Tibial artery (tissue), 4 donors: ENCODE measurements around the gene ZCWPW1.

Source experiments
- DNase-seq, 2 donors: peaks; one replicate each; pipeline ENCODE4 v3.0.0-alpha.2; 2019
- H3K27ac ChIP-seq, 2 donors: fragments of 200-600 bp; sonication (generic) in 1 of 2; 1 replicate in 1 of 2; 2 replicates in 1 of 2; pipeline ENCODE4 v1.5.1; 2018 to 2019; ENCODE audit warnings: mild to moderate bottlenecking in 1 of 2
- H3K27me3 ChIP-seq, 2 donors: fragments of 200-600 bp; sonication (generic) in 1 of 2; one replicate each; pipeline versions ENCODE4 v1.5.1 to v1.6.0; 2016 to 2019
- H3K36me3 ChIP-seq, 3 donors: fragments of 200-600 bp; sonication (generic) in 2 of 3; one replicate each; pipeline ENCODE4 v1.5.1; 2016 to 2019; ENCODE audit warnings: mild to moderate bottlenecking in 2 of 3
- H3K4me1 ChIP-seq, 4 donors: fragments of 200-600 bp; sonication (generic) in 2 of 4; 1 replicate in 3 of 4; 2 replicates in 1 of 4; pipeline ENCODE4 v1.5.1; 2016 to 2019
- H3K4me3 ChIP-seq, 2 donors: fragments of 200-600 bp; sonication (generic) in 1 of 2; 1 replicate in 1 of 2; 2 replicates in 1 of 2; pipeline ENCODE4 v1.5.1; 2018 to 2019; ENCODE audit warnings: mild to moderate bottlenecking in 2 of 2
- H3K9me3 ChIP-seq, 3 donors: fragments of 200-600 bp; sonication (generic) in 1 of 3; one replicate each; pipeline ENCODE4 v1.5.1; 2016 to 2019
- CTCF ChIP-seq, 2 experiments: fragments of 200-600 bp in 1 of 2; fragments of 450-650 bp in 1 of 2; IDR thresholded peaks; one replicate each; pipeline ENCODE4 v1.5.1; 2017 to 2019; ENCODE audit warnings: antibody characterized with exemption in 2 of 2, mild to moderate bottlenecking in 1 of 2, moderate library complexity in 1 of 2
- intact Hi-C: fragments of 100-400 bp; cut with DNase I; formaldehyde crosslinking; loops from one replicate; pipeline ENCODE4 v1.15.0; 2023; ENCODE audit warnings: low total_unique reads

ZCWPW1 gene

GRCh38 chr7:100406767-100407166 lies 21.7 kb downstream of the ZCWPW1 start:
- intact Hi-C loops, result no loop called here

DNA sequence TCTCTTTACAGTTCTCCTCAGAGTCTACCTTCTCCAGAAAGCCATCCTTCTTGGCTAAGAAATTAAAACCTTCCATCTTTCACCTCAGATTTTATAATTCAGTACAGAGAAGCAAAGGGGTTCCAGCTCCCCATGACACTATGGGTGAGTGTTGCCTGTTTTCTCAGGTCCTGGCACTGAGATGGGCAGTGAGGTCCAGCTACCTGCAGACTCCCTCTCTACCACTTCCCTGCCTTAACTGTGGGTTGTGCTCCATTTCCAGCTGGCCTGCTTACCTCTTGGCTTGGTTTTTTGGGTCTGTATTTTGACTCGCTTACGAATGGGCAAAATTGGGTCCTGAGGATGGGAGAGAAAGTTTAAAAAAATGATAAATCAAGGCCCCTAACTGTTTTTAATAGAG lies 26.3 kb downstream of the ZCWPW1 start:
- TF ChIP-seq CTCF (IDR thresholded peaks at IDR 0.05), result no peak
- H3K4me3 ChIP-seq, result no peak overlapping the region
- peaks cover 0 to 10% (median 0%) of the 10 kb centered on the region in 3 donors for H3K36me3 ChIP-seq
- no peaks in the 10 kb centered on the region for H3K27me3 ChIP-seq
- intact Hi-C loops, result no loop called here
- H3K4me1 ChIP-seq, result no peaks in the 10 kb centered on the region
- DNase-seq, result no peak
- H3K9me3 ChIP-seq, result no peaks in the 10 kb centered on the region
- no peak overlapping the region for H3K27ac ChIP-seq

More at GRCh38 chr7:100406767-100407166, 21.7 kb downstream of the ZCWPW1 start:
- no peak overlapping the region for H3K4me3 ChIP-seq
- DNase-seq, result no peak
- no peak overlapping the region for H3K27ac ChIP-seq
- peaks cover 0 to 3% (median 0%) of the 10 kb centered on the region in 3 donors for H3K36me3 ChIP-seq
- H3K4me1 ChIP-seq, result no peaks in the 10 kb centered on the region
- no peaks in the 10 kb centered on the region for H3K9me3 ChIP-seq
- no peaks in the 10 kb centered on the region for H3K27me3 ChIP-seq
- TF ChIP-seq CTCF (IDR thresholded peaks at IDR 0.05), result no peak

- intact Hi-C loops, result no loop called here
- no peak for TF ChIP-seq CTCF (IDR thresholded peaks at IDR 0.05)
- DNase-seq, result no peak
- no peak overlapping the region for H3K4me3 ChIP-seq
- H3K9me3 ChIP-seq, result no peaks in the 10 kb centered on the region
- H3K27me3 ChIP-seq, result no peaks in the 10 kb centered on the region
- H3K36me3 ChIP-seq, result peaks cover 0 to 10% (median 0%) of the 10 kb centered on the region in 3 donors
- H3K27ac ChIP-seq, result no peak overlapping the region
- H3K4me1 ChIP-seq, result no peaks in the 10 kb centered on the region
Observed at GRCh38 chr7:100401811-100402210, 26.7 kb downstream of the ZCWPW1 start.

DNA sequence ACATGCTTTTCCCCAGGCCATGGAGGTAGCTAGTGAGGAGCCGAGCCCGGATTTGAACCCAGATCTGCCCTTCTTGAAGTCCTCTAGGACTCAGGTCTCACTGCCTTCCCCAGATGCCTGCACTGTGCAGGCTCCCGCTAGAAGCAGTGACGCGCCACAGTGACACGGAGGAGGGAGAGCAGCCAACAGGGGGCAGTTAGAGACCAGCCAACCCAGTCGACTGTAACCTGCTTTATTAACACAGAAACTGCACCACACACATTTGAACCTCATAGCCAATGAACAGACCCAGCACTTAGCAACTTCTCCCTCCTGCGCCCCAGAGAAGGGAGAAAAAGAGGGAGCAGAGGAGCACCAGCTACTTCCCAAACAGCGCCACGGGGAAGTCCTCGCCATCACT lies 27.8 kb downstream of the ZCWPW1 start:
- no peak overlapping the region for H3K27ac ChIP-seq
- peaks cover 0 to 10% (median 0%) of the 10 kb centered on the region in 3 donors for H3K36me3 ChIP-seq
- no peaks in the 10 kb centered on the region for H3K9me3 ChIP-seq
- TF ChIP-seq CTCF (IDR thresholded peaks at IDR 0.05), result no peak
- no peaks in the 10 kb centered on the region for H3K27me3 ChIP-seq
- DNase-seq, result no peak
- H3K4me1 ChIP-seq, result no peaks in the 10 kb centered on the region
- no peak overlapping the region for H3K4me3 ChIP-seq
- intact Hi-C loops, result no loop called here

GRCh38 chr7:100400041-100400440 lies 28.5 kb downstream of the ZCWPW1 start:
- intact Hi-C loops, result no loop called here

More at GRCh38 chr7:100400041-100400440, 28.5 kb downstream of the ZCWPW1 start:
- no peak for DNase-seq
- H3K27ac ChIP-seq, result no peak overlapping the region
- TF ChIP-seq CTCF (IDR thresholded peaks at IDR 0.05), result no peak
- no peaks in the 10 kb centered on the region for H3K27me3 ChIP-seq
- no peak overlapping the region for H3K4me3 ChIP-seq
- H3K9me3 ChIP-seq, result no peaks in the 10 kb centered on the region
- no peaks in the 10 kb centered on the region for H3K4me1 ChIP-seq
- H3K36me3 ChIP-seq, result peaks cover 0 to 10% (median 0%) of the 10 kb centered on the region in 3 donors
